ELF-1 (cell line): ENCODE data around the gene AMPD3.
"Not testable (repeated sequence)": the region's sequence is repeated elsewhere in the genome, so short reads cannot be mapped to it uniquely, and the experiment has no call there.

Experiments
- DNase-seq: peaks from one replicate; pipeline ENCODE4 v3.0.0-alpha.2; 2016; ENCODE audit warnings: low read depth, low spot score

The AMPD3 gene

DNA sequence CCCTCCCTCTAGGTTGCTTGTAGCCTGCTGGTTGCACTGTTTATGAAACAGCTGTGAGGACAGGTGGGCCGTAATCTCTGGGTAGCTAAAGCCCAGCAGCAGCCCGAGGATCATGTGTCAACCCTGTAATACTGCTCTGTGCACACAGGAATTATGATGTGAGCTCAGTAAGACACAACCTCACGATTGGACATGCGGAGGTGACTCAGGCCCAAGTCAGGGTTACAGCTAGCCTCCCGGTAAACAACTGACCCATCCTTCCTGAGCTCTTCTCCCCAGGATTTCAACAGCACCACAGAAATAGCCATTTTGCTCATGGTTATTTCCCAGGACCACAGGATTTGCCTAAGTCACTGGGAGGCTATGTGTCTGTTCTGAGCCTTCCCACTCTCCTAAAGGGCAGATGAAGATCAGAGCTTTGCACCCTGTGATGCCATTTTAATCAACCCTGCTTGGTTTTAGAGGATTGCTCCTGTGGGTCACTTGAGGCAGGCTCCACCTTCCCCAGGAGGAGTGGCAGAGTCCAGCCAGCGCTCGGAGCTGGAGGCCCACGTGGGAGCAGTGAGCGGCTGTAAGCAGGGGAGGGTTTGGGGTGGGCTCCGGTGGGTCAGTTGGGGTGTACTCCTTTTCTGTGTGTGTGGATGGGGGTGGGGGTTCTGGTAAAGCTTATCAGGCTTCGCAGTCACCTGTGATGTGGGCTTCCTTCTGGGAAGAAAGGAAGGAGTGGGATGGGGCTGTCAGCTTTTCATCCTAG, at the start of gene AMPD3:
Gene AMPD3 (plus strand): TSS at position 387 of the 754 bp plus-strand sequence. CDS start 6,256 bp downstream, outside the sequence.
- no peak for DNase-seq

DNA sequence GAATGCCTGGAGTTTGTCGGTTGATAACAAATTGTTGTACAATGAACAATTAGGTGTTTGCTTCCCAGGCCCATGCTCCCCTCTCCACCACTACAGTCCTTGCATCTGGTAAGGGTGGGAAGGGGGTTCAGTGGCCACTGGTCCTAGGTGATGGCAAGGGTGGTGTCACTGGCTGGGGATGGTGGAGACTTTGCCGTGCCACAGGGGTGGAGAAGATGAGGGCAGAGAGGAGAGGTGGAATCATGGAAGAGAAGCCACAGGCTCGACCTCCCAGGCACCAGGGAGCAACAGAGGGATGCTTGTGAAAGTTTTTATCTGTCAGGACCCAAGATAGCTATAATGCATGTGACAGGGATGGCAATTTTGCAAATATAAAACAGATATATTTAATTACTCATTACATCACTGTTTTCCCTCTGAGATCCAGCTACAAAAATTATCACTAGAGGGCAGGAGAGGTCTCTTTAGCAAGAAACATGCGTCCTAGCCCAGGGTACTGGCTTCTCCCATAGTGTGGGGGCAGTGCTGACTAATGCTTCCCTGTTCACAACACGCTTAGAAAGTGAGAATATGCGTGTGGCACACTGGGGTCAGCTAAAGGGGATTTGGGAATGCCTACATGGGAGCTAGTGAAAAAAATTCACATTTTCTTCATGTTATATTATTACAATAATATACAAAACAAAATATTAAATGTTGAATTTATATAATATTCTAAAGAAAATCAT, 49.0 kb upstream of the AMPD3 start:
- peak; percentile 63 for DNase-seq

DNA sequence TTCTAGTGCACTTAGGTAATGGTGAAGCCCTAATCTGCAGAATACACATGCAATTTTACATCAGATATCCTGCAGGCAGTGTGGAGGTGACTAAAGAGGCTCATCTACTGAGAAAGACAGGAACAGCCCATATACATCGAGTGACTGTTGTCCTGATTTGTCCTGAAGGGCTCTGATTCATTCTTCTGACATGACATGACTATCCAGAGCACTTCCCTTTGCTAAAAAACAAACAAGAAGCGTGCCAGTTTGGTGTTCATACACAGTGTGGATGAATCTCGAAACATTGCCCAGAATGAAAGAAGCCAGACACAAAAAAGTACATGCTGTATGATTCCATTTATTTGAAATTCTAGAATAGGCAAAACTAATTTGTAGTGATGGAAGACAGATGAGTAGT, 48.0 kb upstream of the AMPD3 start:
- no peak for DNase-seq

DNA sequence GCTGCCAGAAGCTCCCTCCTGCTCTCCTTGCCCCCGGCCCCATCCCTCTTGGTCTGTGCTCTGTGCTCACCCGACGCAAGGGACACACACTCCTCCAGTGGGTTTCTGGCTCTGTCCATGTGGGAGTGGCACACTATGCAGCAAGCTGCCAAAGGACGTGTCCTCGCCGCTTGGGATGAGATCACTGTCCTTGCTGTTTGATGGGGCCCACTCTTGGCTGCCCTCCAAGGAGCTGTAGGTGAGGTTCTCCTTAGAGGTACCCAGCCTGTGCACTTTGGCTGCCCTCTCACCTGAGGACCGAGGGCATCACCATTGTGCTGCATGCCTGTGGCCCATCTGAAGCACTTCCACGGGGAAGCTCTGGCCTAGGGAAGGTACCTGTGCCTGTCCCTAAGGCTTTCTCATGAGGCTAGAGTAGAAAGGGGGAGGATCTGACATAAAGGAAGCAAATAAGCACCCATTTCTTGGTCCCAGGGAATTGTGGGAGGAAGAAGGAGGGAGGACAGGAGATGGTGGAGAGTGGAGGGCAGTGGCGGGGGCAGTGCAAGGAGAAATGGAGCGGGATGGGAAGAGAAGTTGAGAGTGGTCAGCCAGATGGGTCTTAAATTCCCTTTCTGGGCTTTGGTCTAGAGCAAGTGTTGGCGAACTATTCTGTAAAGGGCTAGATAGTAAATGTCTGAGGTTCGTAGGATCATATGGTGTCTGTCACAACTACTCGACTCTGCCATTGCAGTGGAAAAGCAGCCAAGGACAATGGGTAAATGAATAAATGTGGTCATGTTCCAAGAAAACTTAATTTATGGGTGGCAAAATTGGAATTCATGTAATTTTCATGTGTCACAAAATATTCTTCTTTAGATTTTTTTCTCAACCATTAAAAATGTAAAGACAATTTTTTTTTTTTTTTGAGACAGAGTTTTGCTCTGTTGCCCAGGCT, 47.0 kb upstream of the AMPD3 start:
- no peak for DNase-seq

DNA sequence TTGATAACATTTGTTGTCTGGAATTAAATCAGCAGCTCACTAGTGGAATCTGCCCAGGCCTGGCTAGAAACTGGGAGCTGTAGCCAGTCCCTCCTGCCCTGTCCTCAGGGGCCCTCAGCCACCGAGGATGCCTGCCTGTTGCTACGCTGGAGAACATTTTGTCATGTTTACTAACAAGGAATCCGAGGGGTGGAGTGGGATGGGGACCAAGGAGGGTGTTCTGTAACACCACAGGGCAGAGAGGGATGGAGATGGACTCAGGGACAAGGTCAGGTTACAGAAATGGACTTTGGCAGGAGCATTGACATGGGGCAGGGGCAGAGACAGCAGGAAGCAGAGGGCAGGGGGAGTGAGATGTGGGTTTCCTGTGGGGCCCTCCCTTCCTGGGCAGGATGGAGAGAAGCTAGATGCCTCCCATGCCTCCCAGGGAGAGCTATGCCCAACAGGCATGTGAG, 45.8 kb upstream of the AMPD3 start:
- DNase-seq, result no peak

DNA sequence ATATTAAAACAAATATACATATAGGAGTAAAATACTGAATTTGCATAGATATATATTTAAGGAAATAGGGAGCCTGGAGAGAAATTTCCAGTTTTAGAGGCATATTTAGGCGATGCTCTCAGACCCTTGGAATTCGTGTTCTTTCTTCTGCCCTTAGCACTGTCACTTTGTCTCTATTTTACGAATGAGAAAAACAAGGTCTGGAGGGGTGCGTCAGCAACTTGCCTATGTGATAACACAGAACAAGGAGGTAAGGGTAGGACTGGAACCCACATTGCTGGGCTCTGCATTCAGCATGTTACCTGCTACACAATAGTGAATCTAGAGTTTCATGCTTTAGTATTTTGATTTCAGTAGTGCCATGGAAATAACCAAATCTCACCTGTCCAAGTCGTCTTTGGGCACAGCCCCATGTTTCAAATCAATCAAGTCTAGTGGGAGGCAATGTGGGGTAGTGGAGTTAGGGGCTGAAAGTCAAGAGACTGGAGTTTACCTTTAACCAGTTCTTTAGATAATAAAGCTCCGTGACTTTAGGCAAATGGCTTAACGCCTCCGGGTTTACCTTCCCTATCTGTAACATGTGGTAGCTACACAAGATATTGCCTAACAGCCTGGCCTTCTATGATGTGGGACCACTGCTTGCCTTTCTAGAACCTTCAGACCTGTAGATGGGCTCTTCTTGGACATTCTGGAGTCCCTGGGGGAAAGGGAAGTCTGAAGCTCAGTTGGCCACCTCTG, 44.8 kb upstream of the AMPD3 start:
- no peak for DNase-seq

DNA sequence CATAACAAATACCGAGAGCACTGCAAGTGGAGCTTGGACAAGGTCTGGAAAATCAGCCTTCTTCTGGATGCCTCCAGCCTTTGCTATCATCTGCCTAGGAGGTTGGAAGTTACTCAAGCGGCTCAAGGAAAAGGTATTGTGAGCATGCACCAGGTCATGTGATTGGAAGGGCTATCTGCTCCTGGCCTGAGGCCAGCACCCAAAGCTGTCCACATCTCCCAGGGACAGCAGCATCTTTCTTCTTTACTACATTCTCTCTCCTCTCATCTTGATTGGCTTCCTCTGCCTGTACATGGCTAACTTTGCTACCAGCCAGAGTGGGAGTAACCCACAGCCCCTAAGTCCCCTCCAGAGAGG, 44.2 kb upstream of the AMPD3 start:
- DNase-seq, result no peak

DNA sequence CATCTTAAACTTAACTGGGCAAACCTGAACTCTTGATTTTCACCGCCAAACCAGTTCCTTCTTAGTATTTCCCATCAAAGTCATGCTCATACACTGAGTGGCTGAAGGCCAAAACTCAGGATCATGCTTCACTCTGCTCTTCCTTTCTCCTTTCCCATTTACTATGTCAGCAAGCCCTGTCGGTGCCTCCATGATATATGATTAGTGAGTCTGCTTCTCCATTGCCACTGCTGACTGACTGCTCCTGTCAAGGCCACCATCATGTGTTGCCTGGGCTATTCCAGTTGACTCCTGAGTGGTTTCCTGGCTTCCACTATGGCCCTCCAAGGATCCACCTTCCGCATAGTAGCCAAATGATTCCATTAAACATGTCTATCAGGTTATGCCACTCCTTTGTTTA, 42.8 kb upstream of the AMPD3 start:
- DNase-seq, result no peak

DNA sequence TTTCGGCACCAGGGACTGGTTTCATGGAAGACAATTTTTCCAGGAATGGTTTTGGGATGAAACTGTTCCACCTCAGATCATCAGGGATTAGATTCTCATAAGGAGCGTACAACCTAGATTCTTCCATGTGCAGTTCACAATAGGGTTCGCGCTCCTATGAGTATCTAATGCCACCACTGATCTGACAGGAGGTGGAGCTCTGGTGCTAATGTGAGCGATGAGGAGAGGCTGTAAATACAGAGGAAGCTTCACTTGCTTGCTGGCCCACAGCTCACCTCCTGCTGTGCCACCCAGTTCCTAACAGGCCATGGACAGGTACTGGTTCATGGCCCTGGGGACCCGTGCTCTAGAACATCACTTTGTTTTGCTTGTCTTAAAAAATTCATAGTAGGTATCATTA, 41.8 kb upstream of the AMPD3 start:
- DNase-seq, result no peak

DNA sequence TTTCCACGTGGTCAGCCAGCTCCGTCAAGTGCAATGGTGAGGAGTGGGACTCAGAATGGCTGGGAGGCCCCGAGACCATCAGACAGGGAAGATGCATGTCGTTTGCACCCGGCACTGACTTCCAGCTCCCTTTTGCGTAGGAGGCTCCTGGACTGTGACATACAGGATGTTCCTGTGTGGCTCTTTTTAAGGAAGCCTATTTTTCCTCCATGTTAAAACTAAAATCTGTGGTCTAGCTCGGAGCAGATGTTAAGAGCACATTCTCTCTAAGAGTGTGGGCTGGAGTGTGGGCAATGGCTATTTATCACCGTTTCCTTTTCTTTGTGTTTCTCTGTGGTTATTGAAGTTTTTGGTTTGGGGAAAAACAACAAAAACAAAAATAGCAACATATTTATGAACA, 40.9 kb upstream of the AMPD3 start:
- no peak for DNase-seq

DNA sequence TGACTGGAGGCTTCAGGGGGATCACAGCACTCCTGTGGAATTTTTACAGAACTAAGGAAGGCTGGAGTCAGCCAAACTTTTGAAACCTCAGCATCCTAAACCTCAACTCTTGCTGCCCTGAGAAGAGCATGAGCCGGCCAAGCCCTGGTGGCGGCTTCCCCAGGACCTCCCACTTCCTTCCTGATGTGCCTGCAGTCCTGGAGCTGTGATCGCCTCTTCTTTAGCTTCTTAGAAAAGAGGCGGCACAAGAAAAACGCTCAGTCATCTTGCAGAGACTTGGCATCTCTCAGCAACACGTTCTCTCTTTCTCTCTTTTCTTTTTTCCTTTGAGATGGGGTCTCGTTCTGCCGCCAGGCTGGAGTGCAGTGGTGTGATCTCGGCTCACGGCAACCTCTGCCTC, 40.4 kb upstream of the AMPD3 start:
- no peak for DNase-seq

DNA sequence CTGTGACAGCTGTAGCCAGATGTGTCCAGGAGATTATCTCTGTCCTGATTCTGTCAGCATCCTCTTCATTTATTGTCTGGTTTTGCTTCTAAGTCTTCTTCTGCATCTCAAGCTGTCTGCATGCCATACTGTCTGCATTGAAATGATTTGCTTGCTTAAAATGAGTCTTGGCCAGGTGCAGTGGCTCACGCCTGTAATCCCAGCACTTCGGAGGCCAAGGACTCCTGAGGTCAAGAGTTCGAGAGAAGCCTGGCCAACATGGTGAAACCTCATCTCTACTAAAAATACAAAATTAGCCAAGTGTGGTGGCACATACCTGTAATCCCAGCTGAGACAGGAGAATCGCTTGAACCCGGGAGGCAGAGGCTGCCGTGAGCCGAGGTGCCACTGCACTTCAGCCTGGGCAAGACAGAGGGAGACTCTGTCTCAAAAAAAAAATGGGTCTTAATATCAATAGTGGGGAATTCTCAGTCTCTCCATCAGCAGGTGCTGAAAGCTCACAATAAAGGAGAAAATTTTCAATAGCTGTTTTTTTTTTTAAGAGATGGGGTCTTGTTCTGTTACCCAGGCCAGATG, 39.2 kb upstream of the AMPD3 start:
- DNase-seq, result no peak

DNA sequence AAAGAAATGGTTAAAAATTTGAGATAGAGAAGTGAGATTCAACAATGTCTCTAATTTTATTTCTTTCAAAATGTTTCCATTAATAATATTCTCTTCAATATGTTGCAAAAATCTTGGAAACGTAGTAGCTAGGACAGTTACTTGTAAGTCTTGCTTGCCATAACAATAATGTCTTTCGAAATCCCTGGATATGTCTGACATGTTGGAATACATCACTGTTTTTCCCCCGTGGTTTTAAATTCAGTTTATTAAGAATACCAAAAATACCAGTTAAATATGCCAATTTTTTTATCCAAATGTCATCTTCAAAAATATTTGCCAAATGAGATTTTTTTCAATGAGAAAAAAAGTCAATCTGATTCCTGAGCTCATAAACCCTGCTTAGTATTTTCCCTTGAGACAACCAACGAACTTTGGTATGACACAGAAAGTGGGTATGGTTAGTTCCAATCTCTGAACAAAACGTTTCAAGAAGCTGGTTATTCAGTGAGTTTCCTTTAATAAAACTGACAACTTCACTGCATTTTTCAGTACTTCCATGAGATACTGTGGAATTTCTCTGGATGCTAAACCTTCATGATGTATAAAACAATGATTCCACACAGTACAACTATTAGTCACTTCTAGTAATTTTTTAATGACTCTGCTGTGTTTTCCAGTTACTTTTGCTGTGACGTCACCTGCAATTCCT, 36.7 kb upstream of the AMPD3 start:
- no peak for DNase-seq

DNA sequence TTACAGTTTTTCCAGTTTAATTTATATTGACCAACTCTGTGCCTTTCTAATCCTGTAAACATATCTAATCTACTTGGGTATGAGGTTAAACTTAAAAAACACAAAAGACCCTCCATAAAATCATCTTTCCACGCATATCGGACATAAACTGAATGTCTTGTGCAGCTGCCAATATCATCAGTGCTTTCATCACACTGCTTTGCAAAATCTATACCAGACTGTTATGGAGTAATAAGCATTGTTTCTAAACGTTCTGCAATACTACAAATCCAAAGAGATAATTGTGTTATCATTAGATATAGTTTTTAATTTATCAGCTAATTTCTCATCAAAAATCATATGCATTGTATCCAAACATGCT, 36.1 kb upstream of the AMPD3 start:
- no peak for DNase-seq

DNA sequence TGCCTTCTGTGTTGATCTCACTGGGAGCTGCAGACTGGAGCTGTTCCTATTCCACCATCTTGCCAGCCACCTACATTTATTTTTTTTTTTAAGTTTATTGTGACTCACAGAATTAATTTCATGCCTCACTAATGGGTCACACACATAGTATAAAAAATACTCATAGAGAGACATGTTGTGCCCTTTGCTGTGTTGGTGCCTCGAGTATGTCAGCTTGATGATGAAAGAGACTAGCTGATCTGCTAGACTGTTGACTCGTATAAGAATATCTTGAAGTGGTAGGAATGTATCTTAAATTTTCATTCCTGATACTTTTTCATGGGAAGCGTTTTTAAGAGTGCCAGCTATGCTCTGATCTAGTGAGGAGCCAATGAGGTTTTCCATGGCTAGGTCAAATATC, 28.6 kb upstream of the AMPD3 start:
- DNase-seq, result no peak

DNA sequence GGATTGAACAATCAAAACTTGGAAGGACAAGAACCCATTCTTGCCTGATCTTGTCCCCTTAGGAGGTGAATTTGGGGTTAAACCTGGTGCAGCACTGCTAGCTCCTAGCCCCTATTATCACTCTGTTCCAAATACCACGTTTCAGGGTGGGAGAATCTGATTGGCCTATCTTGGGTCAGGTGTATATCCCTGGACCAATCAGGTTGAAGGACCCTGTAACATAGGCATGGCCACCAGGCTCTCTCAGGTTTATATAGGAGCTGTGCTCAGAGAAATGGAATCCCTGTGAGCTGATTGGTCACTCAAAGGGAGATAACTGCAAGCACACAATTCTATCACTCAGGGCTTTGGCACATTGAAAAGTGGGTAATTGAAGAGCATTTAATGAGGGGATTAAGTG, 26.6 kb upstream of the AMPD3 start:
- DNase-seq, result no peak

DNA sequence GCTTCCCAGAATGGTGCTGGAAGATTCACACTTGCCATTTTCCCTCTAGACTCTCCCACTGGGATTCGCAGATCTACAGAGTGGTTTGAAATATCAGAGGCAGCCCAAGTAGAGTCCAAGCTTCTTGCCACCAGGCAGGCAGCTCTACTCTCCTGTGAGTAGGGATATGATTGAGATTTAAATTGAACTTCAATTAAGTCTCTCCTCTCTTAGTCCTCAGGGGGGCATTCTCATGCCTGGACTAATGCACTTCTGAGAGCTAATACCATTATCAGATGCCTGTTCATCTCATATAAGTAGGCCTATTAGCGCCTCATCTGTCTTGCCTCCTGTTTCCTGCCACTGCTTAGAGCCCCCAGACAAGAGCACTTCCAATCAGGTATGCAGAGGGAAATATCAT, 25.5 kb upstream of the AMPD3 start:
- DNase-seq, result no peak

DNA sequence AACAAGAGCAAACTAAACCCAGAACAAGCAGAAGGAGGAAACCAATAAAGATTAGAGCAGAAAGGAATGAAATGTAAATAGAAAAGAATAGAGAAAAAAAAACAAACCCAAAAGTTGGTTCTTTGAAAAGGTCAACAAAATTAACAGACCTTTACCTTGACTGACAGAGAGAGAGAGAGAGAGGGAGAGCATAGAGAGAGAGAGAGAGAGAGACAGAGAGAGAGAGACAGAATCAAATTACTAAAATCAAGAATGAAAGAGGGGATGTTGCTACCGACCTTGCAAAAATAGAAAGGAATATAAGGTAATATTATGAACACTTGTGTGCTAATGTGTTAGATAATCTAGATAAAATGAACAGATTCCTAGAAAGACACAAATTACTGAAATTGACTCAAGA, 22.6 kb upstream of the AMPD3 start:
- no peak for DNase-seq

DNA sequence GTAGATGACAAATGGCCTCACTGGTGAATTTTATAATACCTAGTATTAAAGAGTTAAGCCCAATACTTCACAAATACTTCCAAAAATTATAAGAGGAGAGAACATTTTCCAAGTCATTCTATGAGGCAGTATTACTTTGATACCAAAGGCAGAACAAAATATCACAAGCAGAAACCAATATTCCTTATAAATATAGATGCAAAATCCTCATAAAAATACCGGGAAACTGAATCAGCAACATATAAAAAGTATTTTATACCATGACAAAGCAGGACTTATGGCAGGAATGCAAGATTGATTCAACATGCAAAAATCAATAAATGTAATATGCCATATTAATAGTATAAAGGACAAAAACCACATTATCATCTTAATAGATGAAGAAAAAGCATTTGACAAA, 22.1 kb upstream of the AMPD3 start:
- no peak for DNase-seq

DNA sequence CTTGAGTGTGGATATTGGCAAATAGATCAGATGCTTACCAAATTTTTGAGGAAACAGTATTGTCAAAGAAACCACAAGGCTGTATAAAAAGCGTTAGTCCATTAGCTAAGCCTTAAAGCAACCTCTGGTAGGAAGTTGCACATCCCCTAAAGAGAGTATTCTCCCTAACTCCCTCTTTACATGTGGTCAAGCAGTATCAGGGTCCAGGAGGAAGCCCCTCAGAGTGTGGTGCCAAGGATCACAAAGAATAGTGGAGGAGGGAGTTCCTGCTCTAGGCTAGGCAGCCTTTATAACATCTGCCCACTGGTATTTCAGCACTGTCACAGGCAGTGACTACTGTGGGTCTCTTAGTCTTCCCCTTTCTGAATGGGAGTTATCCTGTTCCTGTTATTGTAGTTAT, 18.8 kb upstream of the AMPD3 start:
- no peak for DNase-seq

DNA sequence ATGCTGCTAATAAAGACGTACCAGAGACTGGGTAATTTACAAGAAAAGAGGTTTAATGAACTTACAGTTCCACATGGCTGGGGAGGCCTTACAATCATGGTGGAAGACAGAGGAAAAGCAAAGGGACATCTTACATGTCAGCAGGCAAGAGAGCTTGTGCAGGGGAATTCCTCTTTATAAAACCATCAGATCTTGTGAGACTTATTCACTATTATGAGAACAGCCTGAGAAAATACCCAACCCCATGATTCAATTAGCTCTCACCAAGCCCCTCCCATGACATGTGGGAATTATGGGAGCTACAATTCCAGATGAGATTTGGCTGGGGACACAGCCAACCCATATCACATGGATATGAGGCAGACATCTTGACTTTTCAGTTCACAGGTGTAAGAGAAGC, 18.4 kb upstream of the AMPD3 start:
- not testable (repeated sequence) for DNase-seq
